ENCODE data around the gene STON1. TPM values are rescaled to one million over a fixed set of nuclear protein-coding genes. Genes with fewer than 3 reads are reported as not detected.
A peak's percentile ranks its signal among the peaks of the same experiment; 100 is the strongest.

Gene STON1
- total RNA-seq, 1 donor from 2014 or later: 37.5 TPM

DNA sequence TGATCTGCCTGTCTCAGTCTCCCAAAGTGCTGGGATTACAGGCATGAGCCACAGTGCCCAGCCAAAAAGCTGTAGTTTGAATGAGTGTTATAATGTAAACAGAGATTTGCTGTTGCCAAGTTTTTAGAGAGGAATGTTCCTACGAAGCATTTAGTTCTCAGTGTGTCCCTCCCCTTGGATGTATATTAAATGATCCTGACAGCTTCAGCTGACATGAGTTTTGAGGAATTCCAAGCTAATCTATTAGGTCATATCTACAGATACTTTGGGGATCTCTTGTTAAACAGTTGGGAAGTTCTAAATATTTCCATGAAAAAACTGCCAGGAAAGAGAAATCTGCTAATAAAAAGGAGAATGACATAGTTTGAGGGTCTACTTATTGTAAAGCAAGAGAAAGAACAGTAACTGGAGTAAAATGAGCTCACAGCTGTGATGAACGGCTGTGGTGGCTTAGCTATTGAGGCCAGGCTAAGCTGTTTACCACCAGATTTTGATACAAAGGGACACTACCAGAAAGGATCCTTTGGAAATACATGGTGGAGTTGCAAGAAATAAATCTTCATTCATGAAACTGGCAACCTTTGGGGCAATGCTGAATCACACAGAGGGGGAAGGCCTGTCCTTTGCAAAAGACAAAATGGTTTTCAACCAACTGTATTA is 2.6 kb upstream of the STON1 start:
- Mint-ChIP-seq H3K9me3 (ENCODE audit: unreplicated experiment) (no peaks in the 10 kb centered on the region), H3K4me3 (ENCODE audit: unreplicated experiment) (no peak overlapping the region), H3K27ac (ENCODE audit: unreplicated experiment) (peak overlapping the region; percentile 83), H3K27me3 (ENCODE audit: unreplicated experiment) (no peaks in the 10 kb centered on the region), H3K36me3 (ENCODE audit: unreplicated experiment) (no peaks in the 10 kb centered on the region), H3K4me1 (ENCODE audit: unreplicated experiment) (peaks cover 49% of the 10 kb centered on the region)
- no peak for DNase-seq (ENCODE audit: extremely low spot score, unreplicated experiment)
- TF ChIP-seq, protein P1, sequence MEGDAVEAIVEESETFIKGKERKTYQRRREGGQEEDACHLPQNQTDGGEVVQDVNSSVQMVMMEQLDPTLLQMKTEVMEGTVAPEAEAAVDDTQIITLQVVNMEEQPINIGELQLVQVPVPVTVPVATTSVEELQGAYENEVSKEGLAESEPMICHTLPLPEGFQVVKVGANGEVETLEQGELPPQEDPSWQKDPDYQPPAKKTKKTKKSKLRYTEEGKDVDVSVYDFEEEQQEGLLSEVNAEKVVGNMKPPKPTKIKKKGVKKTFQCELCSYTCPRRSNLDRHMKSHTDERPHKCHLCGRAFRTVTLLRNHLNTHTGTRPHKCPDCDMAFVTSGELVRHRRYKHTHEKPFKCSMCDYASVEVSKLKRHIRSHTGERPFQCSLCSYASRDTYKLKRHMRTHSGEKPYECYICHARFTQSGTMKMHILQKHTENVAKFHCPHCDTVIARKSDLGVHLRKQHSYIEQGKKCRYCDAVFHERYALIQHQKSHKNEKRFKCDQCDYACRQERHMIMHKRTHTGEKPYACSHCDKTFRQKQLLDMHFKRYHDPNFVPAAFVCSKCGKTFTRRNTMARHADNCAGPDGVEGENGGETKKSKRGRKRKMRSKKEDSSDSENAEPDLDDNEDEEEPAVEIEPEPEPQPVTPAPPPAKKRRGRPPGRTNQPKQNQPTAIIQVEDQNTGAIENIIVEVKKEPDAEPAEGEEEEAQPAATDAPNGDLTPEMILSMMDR (IDR thresholded peaks at IDR 0.05): no peak

GRCh38 chr2:48528431-48528830 is 1.5 kb upstream of the STON1 start:
- H3K9me3 Mint-ChIP-seq (ENCODE audit: unreplicated experiment): no peaks in the 10 kb centered on the region
- H3K4me1 Mint-ChIP-seq (ENCODE audit: unreplicated experiment): peaks cover 55% of the 10 kb centered on the region
- TF ChIP-seq, protein P1 (IDR thresholded peaks at IDR 0.05): no peak
- peaks cover 3% of the 10 kb centered on the region for H3K36me3 Mint-ChIP-seq (ENCODE audit: unreplicated experiment)
- peak overlapping the region; percentile 83 for H3K27ac Mint-ChIP-seq (ENCODE audit: unreplicated experiment)
- DNase-seq (ENCODE audit: extremely low spot score, unreplicated experiment): no peak
- H3K27me3 Mint-ChIP-seq (ENCODE audit: unreplicated experiment): no peaks in the 10 kb centered on the region
- peak overlapping the region; percentile 38 for H3K4me3 Mint-ChIP-seq (ENCODE audit: unreplicated experiment)

GRCh38 chr2:48529194-48529593 is 760 bp upstream of the STON1 start:
- Mint-ChIP-seq H3K9me3 (ENCODE audit: unreplicated experiment) (no peaks in the 10 kb centered on the region), H3K27ac (ENCODE audit: unreplicated experiment) (peak overlapping the region; percentile 83), H3K4me3 (ENCODE audit: unreplicated experiment) (peak overlapping the region; percentile 38), H3K27me3 (ENCODE audit: unreplicated experiment) (no peaks in the 10 kb centered on the region), H3K36me3 (ENCODE audit: unreplicated experiment) (peaks cover 3% of the 10 kb centered on the region), H3K4me1 (ENCODE audit: unreplicated experiment) (peaks cover 58% of the 10 kb centered on the region)
- no peak for DNase-seq (ENCODE audit: extremely low spot score, unreplicated experiment)
- TF ChIP-seq, protein P1 (IDR thresholded peaks at IDR 0.05): no peak

DNA sequence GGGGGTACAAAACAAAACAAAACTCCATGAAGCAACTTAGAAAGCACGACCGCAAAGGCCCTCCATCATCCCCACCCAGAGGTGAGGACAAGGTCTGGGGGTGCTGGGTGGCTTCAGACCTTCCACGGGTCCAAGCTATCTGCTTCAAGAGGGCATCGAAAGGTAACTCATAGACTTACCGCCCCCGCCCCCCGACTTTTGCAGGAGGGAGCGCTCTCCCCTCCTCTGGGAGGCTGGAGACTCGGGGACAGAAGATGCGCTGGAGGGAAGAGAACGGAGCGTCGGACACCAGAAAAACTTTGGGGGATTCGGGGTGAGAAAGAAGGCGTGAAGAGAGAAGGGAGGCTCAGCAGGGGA is 300 bp upstream of the STON1 start:
- peak overlapping the region; percentile 91 for H3K4me3 Mint-ChIP-seq (ENCODE audit: unreplicated experiment)
- peak overlapping the region; percentile 91 for H3K27ac Mint-ChIP-seq (ENCODE audit: unreplicated experiment)
- no peaks in the 10 kb centered on the region for H3K9me3 Mint-ChIP-seq (ENCODE audit: unreplicated experiment)
- H3K36me3 Mint-ChIP-seq (ENCODE audit: unreplicated experiment): peaks cover 3% of the 10 kb centered on the region
- DNase-seq (ENCODE audit: extremely low spot score, unreplicated experiment): no peak
- no peaks in the 10 kb centered on the region for H3K27me3 Mint-ChIP-seq (ENCODE audit: unreplicated experiment)
- TF ChIP-seq, protein P1 (IDR thresholded peaks at IDR 0.05): no peak
- H3K4me1 Mint-ChIP-seq (ENCODE audit: unreplicated experiment): peaks cover 58% of the 10 kb centered on the region

DNA sequence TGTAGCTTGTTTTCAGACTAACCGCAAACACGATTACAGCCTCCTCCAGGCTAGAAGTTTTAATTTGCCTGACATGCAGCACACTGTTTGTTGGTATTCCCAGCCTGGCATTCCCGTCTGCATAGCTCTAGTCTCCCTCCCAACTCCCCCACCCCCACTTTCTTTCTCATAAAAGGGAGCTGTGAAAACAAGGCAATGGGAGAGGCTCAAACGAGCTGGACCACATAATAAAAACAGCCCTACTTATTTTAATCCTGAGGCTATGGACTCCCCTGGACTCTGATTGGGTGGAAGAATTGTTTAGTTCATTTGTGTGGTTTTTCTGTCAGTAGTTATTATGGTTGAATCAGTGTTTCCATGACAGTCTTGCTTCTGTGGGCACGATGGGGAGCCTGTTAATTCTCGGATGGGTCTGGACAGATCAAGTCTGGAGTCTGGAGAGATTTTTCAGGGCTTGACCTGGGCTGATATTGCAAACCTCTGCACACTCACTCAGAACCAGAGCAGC is 1.2 kb downstream of the STON1 start:
- H3K27me3 Mint-ChIP-seq (ENCODE audit: unreplicated experiment): no peaks in the 10 kb centered on the region
- H3K27ac Mint-ChIP-seq (ENCODE audit: unreplicated experiment): peak overlapping the region; percentile 98
- H3K4me1 Mint-ChIP-seq (ENCODE audit: unreplicated experiment): peaks cover 59% of the 10 kb centered on the region
- no peaks in the 10 kb centered on the region for H3K9me3 Mint-ChIP-seq (ENCODE audit: unreplicated experiment)
- H3K36me3 Mint-ChIP-seq (ENCODE audit: unreplicated experiment): peaks cover 6% of the 10 kb centered on the region
- DNase-seq (ENCODE audit: extremely low spot score, unreplicated experiment): peak; percentile 88
- H3K4me3 Mint-ChIP-seq (ENCODE audit: unreplicated experiment): peak overlapping the region; percentile 91
- TF ChIP-seq, protein P1 (IDR thresholded peaks at IDR 0.05): no peak

Data from osteocyte (in vitro differentiated cells).